Activated T-cell treated with anti-CD3 and anti-CD28 coated beads, Interleukin-2, amount 50 U/mL, for 24 hours (primary cell): Measurements from ENCODE around the gene ING2.
"Not testable (repeated sequence)": the region's sequence is repeated elsewhere in the genome, so short reads cannot be mapped to it uniquely, and the experiment has no call there.

Experiments used
- DNase-seq: peaks from one replicate; pipeline ENCODE4 v3.0.0-alpha.2; 2020
- H3K27ac Mint-ChIP-seq: 2 replicates; pipeline ENCODE4 v1.8.0; 2020; ENCODE audit warnings: mild to moderate bottlenecking, mixed read lengths
- H3K27me3 Mint-ChIP-seq: 2 replicates; pipeline ENCODE4 v1.8.0; 2020; ENCODE audit warnings: mixed read lengths
- H3K36me3 Mint-ChIP-seq: 2 replicates; pipeline ENCODE4 v1.8.0; 2020; ENCODE audit warnings: low read depth, mixed read lengths
- H3K4me1 Mint-ChIP-seq: 2 replicates; pipeline ENCODE4 v1.8.0; 2020; ENCODE audit warnings: low read depth, mixed read lengths
- H3K4me3 Mint-ChIP-seq: 2 replicates; pipeline ENCODE4 v1.8.0; 2020; ENCODE audit warnings: mild to moderate bottlenecking, moderate library complexity, mixed read lengths
- H3K9me3 Mint-ChIP-seq: 2 replicates; pipeline ENCODE4 v1.8.0; 2020; ENCODE audit warnings: mixed read lengths

Gene ING2

GRCh38 chr4:183550345-183551093 is 45.7 kb downstream of the ING2 start:
- Mint-ChIP-seq H3K4me1 (peaks cover 2% of the 10 kb centered on the region), H3K4me3 (no peak overlapping the region), H3K36me3 (no peaks in the 10 kb centered on the region), H3K27ac (no peak overlapping the region), H3K9me3 (peaks cover 5% of the 10 kb centered on the region), H3K27me3 (peaks cover 31% of the 10 kb centered on the region)
- no peak for DNase-seq

- Mint-ChIP-seq H3K36me3 (no peaks in the 10 kb centered on the region), H3K27ac (no peak overlapping the region), H3K4me1 (peaks cover 2% of the 10 kb centered on the region), H3K4me3 (no peak overlapping the region), H3K9me3 (peaks cover 5% of the 10 kb centered on the region), H3K27me3 (peaks cover 19% of the 10 kb centered on the region)
- no peak for DNase-seq
These were observed 47.7 kb downstream of the ING2 start for GRCh38 chr4:183552274-183553146.

DNA sequence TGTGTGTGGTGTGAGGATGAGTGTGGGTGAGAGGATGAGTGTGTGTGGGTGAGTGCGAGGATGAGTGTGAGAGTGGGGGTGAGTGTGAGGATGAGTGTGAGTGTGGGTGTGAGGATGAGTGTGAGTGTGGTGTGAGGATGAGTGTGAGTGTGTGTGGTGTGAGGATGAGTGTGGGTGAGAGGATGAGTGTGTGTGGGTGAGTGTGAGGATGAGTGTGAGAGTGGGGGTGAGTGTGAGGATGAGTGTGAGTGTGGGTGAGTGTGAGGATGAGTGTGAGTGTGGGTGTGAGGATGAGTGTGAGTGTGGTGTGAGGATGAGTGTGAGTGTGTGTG is 48.3 kb downstream of the ING2 start:
- H3K27ac Mint-ChIP-seq, H3K36me3 Mint-ChIP-seq, H3K9me3 Mint-ChIP-seq, DNase-seq, H3K4me3 Mint-ChIP-seq, H3K4me1 Mint-ChIP-seq: not testable (repeated sequence)
- H3K27me3 Mint-ChIP-seq = peaks cover 18% of the 10 kb centered on the region

- Mint-ChIP-seq H3K36me3 (no peaks in the 10 kb centered on the region), H3K27ac (no peak overlapping the region), H3K27me3 (peaks cover 11% of the 10 kb centered on the region), H3K4me1 (peaks cover 2% of the 10 kb centered on the region), H3K9me3 (peaks cover 5% of the 10 kb centered on the region), H3K4me3 (no peak overlapping the region)
- DNase-seq = no peak
These were observed 48.9 kb downstream of the ING2 start for GRCh38 chr4:183553601-183554345.

- Mint-ChIP-seq H3K27ac (no peak overlapping the region), H3K36me3 (no peaks in the 10 kb centered on the region), H3K4me1 (peaks cover 2% of the 10 kb centered on the region), H3K27me3 (peaks cover 7% of the 10 kb centered on the region), H3K9me3 (peaks cover 5% of the 10 kb centered on the region), H3K4me3 (no peak overlapping the region)
- no peak for DNase-seq
These were observed 49.5 kb downstream of the ING2 start for GRCh38 chr4:183554346-183554686.

DNA sequence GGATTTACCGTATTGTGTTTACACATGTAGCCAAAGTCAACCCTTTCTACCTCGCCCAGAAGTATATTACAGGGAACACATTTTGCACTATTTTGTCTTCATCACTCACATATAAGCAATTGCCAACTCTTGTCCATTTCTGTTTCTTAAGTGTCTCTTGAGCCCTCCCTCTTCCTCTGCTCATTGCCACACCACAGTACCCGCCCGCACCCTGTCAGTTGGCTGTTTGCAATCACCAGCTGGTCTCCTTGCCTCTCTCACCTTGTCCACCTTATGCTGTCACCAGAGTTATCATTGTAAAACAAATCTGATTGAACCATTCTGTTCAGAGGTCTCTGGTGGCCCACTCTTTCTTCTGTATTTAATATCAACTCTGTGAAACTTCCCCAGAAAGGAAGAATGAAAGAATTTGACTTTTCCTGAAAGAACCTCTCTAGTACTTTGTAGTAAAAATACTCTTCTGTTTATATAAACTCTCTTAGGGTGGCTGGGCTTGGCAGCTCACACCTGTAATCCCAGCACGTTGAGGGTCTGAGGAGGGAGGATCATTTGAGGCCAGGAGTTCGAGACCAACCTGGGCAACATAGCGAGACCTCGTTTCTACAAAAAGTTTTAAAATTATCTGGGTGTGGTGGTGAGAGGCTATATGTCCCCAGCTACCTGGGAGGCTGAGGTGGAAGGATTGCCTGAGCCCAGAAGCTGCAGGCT is 50.2 kb downstream of the ING2 start:
- Mint-ChIP-seq H3K9me3 (peaks cover 5% of the 10 kb centered on the region), H3K36me3 (no peaks in the 10 kb centered on the region), H3K27me3 (peaks cover 7% of the 10 kb centered on the region), H3K4me1 (no peaks in the 10 kb centered on the region), H3K27ac (no peak overlapping the region), H3K4me3 (no peak overlapping the region)
- no peak for DNase-seq

GRCh38 chr4:183556947-183557346 is 52.1 kb downstream of the ING2 start:
- Mint-ChIP-seq H3K27ac (no peak overlapping the region), H3K4me1 (no peaks in the 10 kb centered on the region), H3K36me3 (no peaks in the 10 kb centered on the region), H3K27me3 (peaks cover 9% of the 10 kb centered on the region), H3K4me3 (no peak overlapping the region), H3K9me3 (peaks cover 5% of the 10 kb centered on the region)
- DNase-seq = no peak

DNA sequence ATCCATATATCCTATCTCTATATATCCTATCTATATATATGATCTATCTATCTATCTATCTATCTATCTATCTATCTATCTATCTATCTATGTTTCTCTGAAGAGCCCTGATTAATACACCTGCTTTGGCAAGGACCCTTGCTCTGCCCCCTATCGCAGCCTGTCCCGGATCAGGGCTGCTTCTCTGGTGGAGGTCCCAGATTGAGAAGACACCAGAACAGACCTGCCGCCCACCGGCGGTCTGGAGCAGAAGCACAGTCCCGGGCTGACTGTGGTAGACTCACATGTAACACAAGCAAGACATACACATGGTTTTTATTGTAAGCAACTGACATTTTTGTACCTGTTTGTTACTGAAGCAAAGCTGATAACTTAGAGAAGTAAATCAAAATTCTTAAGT is 52.8 kb downstream of the ING2 start:
- no peaks in the 10 kb centered on the region for H3K36me3 Mint-ChIP-seq
- no peaks in the 10 kb centered on the region for H3K4me1 Mint-ChIP-seq
- H3K9me3 Mint-ChIP-seq = peaks cover 3% of the 10 kb centered on the region
- no peak overlapping the region for H3K4me3 Mint-ChIP-seq
- DNase-seq = no peak
- no peak overlapping the region for H3K27ac Mint-ChIP-seq
- peaks cover 11% of the 10 kb centered on the region for H3K27me3 Mint-ChIP-seq

DNA sequence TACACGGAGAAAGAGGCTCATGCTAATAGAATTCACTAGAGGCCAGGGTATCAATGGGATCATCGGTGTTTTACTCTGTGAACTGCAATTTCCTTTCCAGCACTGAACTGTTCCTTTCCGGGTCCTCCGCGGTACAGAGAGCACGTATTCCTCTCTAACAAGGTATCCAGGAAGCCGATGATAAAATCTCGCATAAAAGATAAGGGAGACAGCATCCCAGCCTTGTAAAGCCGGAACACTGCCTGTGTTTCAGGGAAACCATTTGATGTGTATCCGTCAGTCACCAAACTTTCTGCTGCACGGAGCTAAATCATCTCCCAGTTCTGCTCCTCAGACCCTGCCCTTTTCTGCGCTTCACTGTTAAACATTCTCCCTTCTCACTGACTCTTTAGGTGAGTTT is 54.0 kb downstream of the ING2 start:
- no peak overlapping the region for H3K4me3 Mint-ChIP-seq
- H3K27ac Mint-ChIP-seq = no peak overlapping the region
- H3K36me3 Mint-ChIP-seq = no peaks in the 10 kb centered on the region

DNA sequence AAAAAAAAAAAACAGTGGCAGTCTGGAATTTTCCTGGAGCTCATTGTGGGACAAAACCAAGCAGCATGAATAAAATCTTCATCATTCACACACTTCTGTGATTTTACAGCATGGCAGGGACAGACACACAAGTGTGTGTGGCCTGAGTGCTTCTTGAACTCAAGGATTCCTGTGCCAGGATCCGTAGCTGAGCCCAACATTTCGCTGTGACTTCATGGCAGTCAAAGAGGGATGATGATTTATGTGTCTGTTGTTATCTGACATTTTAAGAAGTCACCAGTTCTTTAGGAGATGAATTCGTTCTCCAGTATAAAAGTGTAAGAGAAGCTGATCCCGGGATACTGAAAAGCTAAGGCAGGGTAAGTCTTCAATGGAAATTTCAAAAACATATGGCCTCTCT is 57.0 kb downstream of the ING2 start:
- Mint-ChIP-seq H3K9me3 (no peaks in the 10 kb centered on the region), H3K4me3 (no peak overlapping the region), H3K27ac (no peak overlapping the region), H3K36me3 (no peaks in the 10 kb centered on the region), H3K4me1 (peaks cover 10% of the 10 kb centered on the region), H3K27me3 (peaks cover 19% of the 10 kb centered on the region)
- DNase-seq = no peak

More for the DNA sequence above, 54.0 kb downstream of the ING2 start:
- peaks cover 4% of the 10 kb centered on the region for H3K4me1 Mint-ChIP-seq
- H3K27me3 Mint-ChIP-seq = peaks cover 11% of the 10 kb centered on the region
- no peaks in the 10 kb centered on the region for H3K9me3 Mint-ChIP-seq
- DNase-seq = no peak
